Spleen (tissue), 11 donors: Measurements from ENCODE around the gene PMIS2. TPM values are rescaled to one million over a fixed set of nuclear protein-coding genes. Genes with fewer than 3 reads are reported as not detected.

Source experiments
- DNase-seq: peaks from one replicate; pipeline ENCODE4 v3.0.0-alpha.2; 2020
- H3K27ac ChIP-seq, 8 donors: fragments of 200-600 bp; sonication (generic) in 7 of 8; 1 replicate in 4 of 8; 2 replicates in 4 of 8; pipeline versions ENCODE4 v1.5.0 to v1.8.0; 2016 to 2021; ENCODE audit warnings: inconsistent platforms in 4 of 8, mild to moderate bottlenecking in 4 of 8, moderate library complexity in 1 of 8
- H3K27me3 ChIP-seq, 7 donors: fragments of 200-600 bp; sonication (generic) in 6 of 7; replicated peaks in 1 of 7; 1 replicate in 4 of 7; 2 replicates in 3 of 7; pipeline versions ENCODE4 v1.5.0 to v1.8.0; 2016 to 2021; ENCODE audit warnings: inconsistent platforms in 3 of 7, mild to moderate bottlenecking in 1 of 7
- H3K36me3 ChIP-seq, 6 donors: fragments of 200-600 bp; sonication (generic) in 5 of 6; 1 replicate in 4 of 6; 2 replicates in 2 of 6; pipeline versions ENCODE4 v1.5.0 to v1.8.0; 2016 to 2021; ENCODE audit warnings: inconsistent platforms in 2 of 6
- H3K4me1 ChIP-seq, 6 donors: fragments of 200-600 bp; sonication (generic) in 5 of 6; 1 replicate in 3 of 6; 2 replicates in 3 of 6; pipeline versions ENCODE4 v1.5.0 to v1.8.0; 2016 to 2021; ENCODE audit warnings: inconsistent platforms in 3 of 6
- H3K4me3 ChIP-seq, 8 donors: fragments of 200-600 bp; sonication (generic) in 7 of 8; 1 replicate in 4 of 8; 2 replicates in 4 of 8; pipeline versions ENCODE4 v1.5.0 to v1.8.0; 2016 to 2021; ENCODE audit warnings: inconsistent platforms in 4 of 8, mild to moderate bottlenecking in 4 of 8, moderate library complexity in 2 of 8
- H3K9me3 ChIP-seq, 8 donors: fragments of 200-600 bp; sonication (generic) in 7 of 8; 1 replicate in 4 of 8; 2 replicates in 4 of 8; pipeline versions ENCODE4 v1.5.0 to v1.8.0; 2016 to 2021; ENCODE audit warnings: inconsistent platforms in 4 of 8
- CTCF ChIP-seq, 11 experiments: fragments of 200-600 bp in 7 of 11; fragments of 450-650 bp in 4 of 11; sonication (generic) in 4 of 11; IDR thresholded peaks in 8 of 11; conservative IDR thresholded peaks in 3 of 11; 1 replicate in 7 of 11; 2 replicates in 4 of 11; pipeline versions ENCODE4 v1.4.0 to v1.8.0; 2016 to 2021; ENCODE audit warnings: antibody characterized with exemption in 11 of 11, inconsistent platforms in 4 of 11, mild to moderate bottlenecking in 1 of 11
- POLR2A ChIP-seq, 3 donors: fragments of 450-650 bp; IDR thresholded peaks; one replicate each; pipeline ENCODE4 v1.5.1; 2017; ENCODE audit warnings: antibody characterized with exemption in 3 of 3, mild to moderate bottlenecking in 1 of 3
- POLR2AphosphoS5 ChIP-seq, 3 donors: sonication (generic); formaldehyde crosslinking; IDR thresholded peaks; one replicate each; pipeline ENCODE4 v1.5.1; 2017; ENCODE audit warnings: antibody characterized with exemption in 3 of 3
- WGBS, 5 donors: extraction: QIAGEN DNeasy Blood & Tissue Kit in 3 of 5; methylation state at CpG; one replicate each; pipeline versions ENCODE4 v1.1.5 to v1.1.7; 2013 to 2018; 5-methylcytosine and 5-hydroxymethylcytosine counted together
- intact Hi-C: fragments of 100-400 bp; cut with DNase I; formaldehyde crosslinking; loops from one replicate; pipeline ENCODE4 v1.15.0; 2023; ENCODE audit warnings: low total_unique reads
- polyA plus RNA-seq, 3 donors: library from polyadenylated mRNA; stranded (reverse); fragments of 200-250 nt; gene quantifications; one replicate each; pipeline ENCODE4 v1.2.1, GENCODE V29; 2013
- total RNA-seq, 7 donors: library from RNA; depleted of rRNA in 3 of 7; stranded (reverse); fragments of >200 nt in 3 of 7; fragmentation: NEBNext Ultra II Directional in 4 of 7; extraction: Animal tissue kit (Norgen Biotek cat#: 25700) in 4 of 7; gene quantifications; one replicate each; pipeline versions ENCODE4 v1.1.0 to v1.2.1, GENCODE V29; 2016 to 2021
- donor health status: healthy with polysubstance abuse.
- donor health status: DM: no; HTN: no; CAD: no; lungs with moderate emphysema.
- donor health status: DM: no; HTN: no; CAD: no.
- donor health status: Bipolar disorder and iron deficiency.
- donor health status: healthy.
- donor health status: DM: no; HTN: no; CAD: no.
- donor health status: DM: yes; HTN: yes; CAD: no.

The PMIS2 gene
- total and polyA plus RNA-seq, 10 donors, result not detected

- WGBS, 5 donors, result 10 to 17% (median 15%) methylated on average over 9 of the region's 9 CpGs
- H3K36me3 ChIP-seq, result peaks cover 5 to 34% (median 30%) of the 10 kb centered on the region in 6 donors
- H3K4me3 ChIP-seq, result peak overlapping the region; percentile 84 to 98 (median 94)
- no peak for TF ChIP-seq CTCF (IDR thresholded peaks at IDR 0.05 in 8 of 11, conservative IDR thresholded peaks at IDR 0.05 in 3 of 11)
- TF ChIP-seq POLR2AphosphoS5 (IDR thresholded peaks at IDR 0.05), result no peak
- no peak for TF ChIP-seq POLR2A (IDR thresholded peaks at IDR 0.05)
- intact Hi-C loops, result no loop called here
- H3K27me3 ChIP-seq, result no peaks in the 10 kb centered on the region
- no peak for DNase-seq
- peak overlapping the region; percentile 74 to 96 (median 94) for H3K27ac ChIP-seq
- H3K4me1 ChIP-seq, result peaks cover 10 to 44% (median 27%) of the 10 kb centered on the region in 6 donors
- no peaks in the 10 kb centered on the region for H3K9me3 ChIP-seq
Observed at GRCh38 chr19:35628264-35628564, 42.2 kb downstream of the PMIS2 start.

GRCh38 chr19:35628565-35629331 lies 42.8 kb downstream of the PMIS2 start, which contains the start of gene RBM42:
Gene RBM42 (plus strand): TSS chr19:35629036. CDS start chr19:35629154, 118 bp downstream.
- Histone ChIP-seq H3K4me3 (peak within 1 kb of the TSS; percentile 84 to 98 (median 94)), H3K27ac (peak within 1 kb of the TSS; percentile 74 to 96 (median 94)), H3K27me3 (no peaks in the 10 kb centered on the region), H3K4me1 (peaks cover 10 to 44% (median 27%) of the 10 kb centered on the region in 6 donors), H3K9me3 (no peaks in the 10 kb centered on the region), H3K36me3 (peaks cover 5 to 40% (median 36%) of the 10 kb centered on the region in 6 donors)
- peak in 3 of 11 experiments; percentile 12 to 31 (median 15) for TF ChIP-seq CTCF (IDR thresholded peaks at IDR 0.05 in 8 of 11, conservative IDR thresholded peaks at IDR 0.05 in 3 of 11)
- TF ChIP-seq POLR2AphosphoS5 (IDR thresholded peaks at IDR 0.05), result peak; percentile 97 to 98 (median 98)
- TF ChIP-seq POLR2A (IDR thresholded peaks at IDR 0.05), result peak in 2 of 3 donors; percentile 53 to 98
- intact Hi-C loops, result no loop called here
- peak; percentile 96 for DNase-seq
- 0 to 1% (median 0%) methylated on average over 50 to 56 of the region's 56 CpGs for WGBS, 5 donors

- intact Hi-C loops, result no loop called here
- 5 to 9% (median 7%) methylated on average over 15 of the region's 15 CpGs for WGBS, 5 donors
- peak overlapping the region; percentile 74 to 96 (median 94) for H3K27ac ChIP-seq
Observed at GRCh38 chr19:35629332-35629633, 43.3 kb downstream of the PMIS2 start.

More at GRCh38 chr19:35629332-35629633, 43.3 kb downstream of the PMIS2 start:
- H3K9me3 ChIP-seq, result no peaks in the 10 kb centered on the region
- H3K36me3 ChIP-seq, result peaks cover 7 to 45% (median 41%) of the 10 kb centered on the region in 6 donors
- TF ChIP-seq POLR2A (IDR thresholded peaks at IDR 0.05) (no peak), CTCF (IDR thresholded peaks at IDR 0.05 in 8 of 11, conservative IDR thresholded peaks at IDR 0.05 in 3 of 11) (no peak), POLR2AphosphoS5 (IDR thresholded peaks at IDR 0.05) (no peak)
- H3K4me1 ChIP-seq, result peaks cover 10 to 44% (median 27%) of the 10 kb centered on the region in 6 donors
- peak overlapping the region; percentile 84 to 98 (median 94) for H3K4me3 ChIP-seq
- H3K27me3 ChIP-seq, result no peaks in the 10 kb centered on the region
- DNase-seq, result no peak
